ENCODE measurements around the gene OR1J2.

GRCh38 chr9:122474561-122474960, 36.0 kb upstream of the OR1J2 start:
- TF ChIP-seq EZH2 (IDR thresholded peaks at IDR 0.05; ENCODE audit: insufficient read depth, poor library complexity, severe bottlenecking) (no peak), EZH2phosphoT487 (IDR thresholded peaks at IDR 0.05; ENCODE audit: insufficient read depth, low read depth) (no peak)

Data from GM23248 (cell line).